Ovary (tissue), 3 donors: ENCODE data around the gene KCND3.

Experiments
- EP300 ChIP-seq: sonication (generic); formaldehyde crosslinking; IDR thresholded peaks from one replicate; pipeline ENCODE4 v1.6.1; 2017; ENCODE audit warnings: antibody characterized with exemption
- POLR2A ChIP-seq: fragments of 450-650 bp; IDR thresholded peaks from one replicate; pipeline ENCODE4 v1.6.1; 2017; ENCODE audit warnings: antibody characterized with exemption, mild to moderate bottlenecking, moderate library complexity
- TF ChIP-seq, protein P1 (sequence below), 3 donors: fragments of 450-650 bp in 2 of 3; fragments of 200-600 bp in 1 of 3; IDR thresholded peaks; one replicate each; pipeline versions ENCODE4 v1.5.1 to v1.8.0; 2016 to 2022; ENCODE audit warnings: antibody characterized with exemption in 3 of 3, mild to moderate bottlenecking in 1 of 3
- donor health status: DM: no; HTN: no; CAD: no.

DNA sequence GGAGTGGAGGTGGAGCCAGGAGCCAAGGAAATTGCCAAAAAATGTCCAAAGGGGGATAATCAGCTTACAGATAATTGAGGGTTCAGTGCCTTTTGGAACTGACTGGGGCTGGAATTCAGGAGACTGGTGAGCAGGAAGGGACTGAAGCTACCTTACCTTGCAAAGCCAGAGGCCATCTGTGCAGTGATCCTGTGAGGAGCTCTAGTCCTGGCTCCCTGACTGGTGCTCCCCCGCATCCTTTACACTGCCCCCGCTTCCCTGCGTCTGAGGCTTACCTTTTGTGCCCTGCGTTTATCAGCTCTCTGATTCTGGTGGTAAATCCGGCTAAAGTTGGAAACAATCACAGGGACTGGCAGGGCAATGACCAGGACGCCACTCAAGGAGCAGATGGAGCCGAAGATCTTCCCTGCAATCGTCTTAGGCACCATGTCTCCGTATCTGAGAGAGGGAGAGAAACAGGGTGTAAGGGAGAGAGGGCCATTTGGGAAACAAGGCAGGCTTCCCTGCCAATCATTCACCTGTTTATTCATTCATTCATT is 202.7 kb downstream of the KCND3 start:
- TF ChIP-seq, protein P1, sequence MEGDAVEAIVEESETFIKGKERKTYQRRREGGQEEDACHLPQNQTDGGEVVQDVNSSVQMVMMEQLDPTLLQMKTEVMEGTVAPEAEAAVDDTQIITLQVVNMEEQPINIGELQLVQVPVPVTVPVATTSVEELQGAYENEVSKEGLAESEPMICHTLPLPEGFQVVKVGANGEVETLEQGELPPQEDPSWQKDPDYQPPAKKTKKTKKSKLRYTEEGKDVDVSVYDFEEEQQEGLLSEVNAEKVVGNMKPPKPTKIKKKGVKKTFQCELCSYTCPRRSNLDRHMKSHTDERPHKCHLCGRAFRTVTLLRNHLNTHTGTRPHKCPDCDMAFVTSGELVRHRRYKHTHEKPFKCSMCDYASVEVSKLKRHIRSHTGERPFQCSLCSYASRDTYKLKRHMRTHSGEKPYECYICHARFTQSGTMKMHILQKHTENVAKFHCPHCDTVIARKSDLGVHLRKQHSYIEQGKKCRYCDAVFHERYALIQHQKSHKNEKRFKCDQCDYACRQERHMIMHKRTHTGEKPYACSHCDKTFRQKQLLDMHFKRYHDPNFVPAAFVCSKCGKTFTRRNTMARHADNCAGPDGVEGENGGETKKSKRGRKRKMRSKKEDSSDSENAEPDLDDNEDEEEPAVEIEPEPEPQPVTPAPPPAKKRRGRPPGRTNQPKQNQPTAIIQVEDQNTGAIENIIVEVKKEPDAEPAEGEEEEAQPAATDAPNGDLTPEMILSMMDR (IDR thresholded peaks at IDR 0.05), result no peak
- TF ChIP-seq POLR2A (no peak), EP300 (no peak)
